Panc1 (cell line): ENCODE results near the gene PDHB. TPM values are rescaled to one million over a fixed set of nuclear protein-coding genes. Genes with fewer than 3 reads are reported as not detected.

ENCODE experiments used
- ATAC-seq: fragments of 200-7000 bp; cut with Tn5 transposase; 2 replicates; pipeline ENCODE4 v1.9.1; 2020; ENCODE audit warnings: mild to moderate bottlenecking, moderate library complexity
- BruUV-seq: library from RNA; stranded (reverse); fragments of 400-500 nt; replicated peaks from 2 replicates; lab custom pipeline; 2021; lab: Mats Ljungman, UMichigan
- CTCF ChIA-PET: fragments of 300-600 bp; sonication (Branson Sonifier 250); formaldehyde crosslinking; loops from one replicate; lab custom pipeline; 2022; ENCODE audit warnings: antibody characterized with exemption; lab: Charles Lee
- POLR2A ChIA-PET: fragments of 300-600 bp; sonication (Branson Sonifier 250); formaldehyde crosslinking; loops from one replicate; lab custom pipeline; 2022; ENCODE audit warnings: antibody characterized with exemption; lab: Charles Lee
- DNase-seq: peaks from one replicate; pipeline ENCODE4 v3.0.0-alpha.2; 2010; ENCODE audit warnings: low read depth, low spot score
- H3K27ac ChIP-seq: 2 replicates; pipeline ENCODE4 v1.5.1; 2011; ENCODE audit warnings: mild to moderate bottlenecking, low read length, inconsistent platforms
- H3K27me3 ChIP-seq: fragments of 200-500 bp; sonication (Bioruptor generic); 2 replicates; pipeline ENCODE4 v1.6.0; 2014; ENCODE audit warnings: low read length, inconsistent platforms; ENCODE audit not compliant: control insufficient read depth, insufficient read depth
- H3K36me3 ChIP-seq: fragments of 200-500 bp; sonication (Bioruptor generic); 2 replicates; pipeline ENCODE4 v1.5.1; 2014; ENCODE audit warnings: inconsistent platforms, mild to moderate bottlenecking, low read length, moderate library complexity; ENCODE audit not compliant: control insufficient read depth, insufficient read depth
- H3K4me1 ChIP-seq: 2 replicates; pipeline ENCODE4 v1.5.1; 2011; ENCODE audit warnings: inconsistent platforms, mild to moderate bottlenecking, low read length, moderate library complexity; ENCODE audit not compliant: control insufficient read depth, insufficient read depth
- H3K4me3 ChIP-seq, 2 experiments: 2 replicates each; pipeline ENCODE4 v1.5.1; 2011 to 2012; ENCODE audit warnings: low read depth in 2 of 2, low read length in 2 of 2, mild to moderate bottlenecking in 2 of 2, inconsistent platforms in 1 of 2, moderate library complexity in 1 of 2
- H3K9me3 ChIP-seq: fragments of 200-500 bp; sonication (Bioruptor generic); 2 replicates; pipeline ENCODE4 v1.5.1; 2014; ENCODE audit warnings: low read depth, mild to moderate bottlenecking, inconsistent platforms, low read length, moderate library complexity; ENCODE audit not compliant: control insufficient read depth, insufficient read depth
- POLR2AphosphoS5 ChIP-seq: IDR thresholded peaks from 2 replicates; pipeline ENCODE4 v1.6.1; 2012; ENCODE audit warnings: mild to moderate bottlenecking, low read depth, low read length, moderate library complexity
- SIN3A ChIP-seq: IDR thresholded peaks from 2 replicates; pipeline ENCODE4 v1.6.1; 2012; ENCODE audit warnings: low read depth, mild to moderate bottlenecking, low read length, moderate library complexity, borderline replicate concordance; ENCODE audit not compliant: insufficient read depth
- TCF7L2 ChIP-seq: IDR thresholded peaks from 2 replicates; pipeline ENCODE4 v1.6.1; 2011; ENCODE audit warnings: mild to moderate bottlenecking, low read depth, low read length, inconsistent platforms
- in situ Hi-C: cut with HindIII; loops from 2 replicates; pipeline ENCODE4 v1.10.0; 2016; ENCODE audit warnings: low sequenced_read_pairs, low pct_unique_long_range_greater_than_20kb
- intact Hi-C: fragments of 100-400 bp; cut with micrococcal nuclease; formaldehyde crosslinking; loops from one replicate; pipeline ENCODE4 v1.10.0; 2022; ENCODE audit not compliant: unreplicated experiment
- total RNA-seq: library from RNA; stranded (reverse); gene quantifications from one replicate; pipeline ENCODE4 v1.2.1, GENCODE V29; 2021; ENCODE audit not compliant: unreplicated experiment
- TF ChIP-seq, protein P1 (sequence below): fragments of 450-650 bp; IDR thresholded peaks from 2 replicates; pipeline ENCODE4 v1.5.1; 2017; ENCODE audit warnings: mild to moderate bottlenecking
- TF ChIP-seq, protein P2 (sequence below), 2 experiments: IDR thresholded peaks; 2 replicates each; pipeline ENCODE4 v1.6.1; 2011 to 2012; ENCODE audit warnings: low read depth in 2 of 2, control low read depth in 1 of 2, low read length in 1 of 2, mild to moderate bottlenecking in 1 of 2, moderate library complexity in 1 of 2; ENCODE audit not compliant: insufficient read depth in 1 of 2

The PDHB gene
- total RNA-seq, 1 experiment from 2014 or later, result 66.6 TPM

GRCh38 chr3:58480309-58480708 is 46.7 kb upstream of the PDHB start:
- TF ChIP-seq POLR2AphosphoS5 (no peak), TCF7L2 (no peak), SIN3A (no peak)
- TF ChIP-seq, protein P1, sequence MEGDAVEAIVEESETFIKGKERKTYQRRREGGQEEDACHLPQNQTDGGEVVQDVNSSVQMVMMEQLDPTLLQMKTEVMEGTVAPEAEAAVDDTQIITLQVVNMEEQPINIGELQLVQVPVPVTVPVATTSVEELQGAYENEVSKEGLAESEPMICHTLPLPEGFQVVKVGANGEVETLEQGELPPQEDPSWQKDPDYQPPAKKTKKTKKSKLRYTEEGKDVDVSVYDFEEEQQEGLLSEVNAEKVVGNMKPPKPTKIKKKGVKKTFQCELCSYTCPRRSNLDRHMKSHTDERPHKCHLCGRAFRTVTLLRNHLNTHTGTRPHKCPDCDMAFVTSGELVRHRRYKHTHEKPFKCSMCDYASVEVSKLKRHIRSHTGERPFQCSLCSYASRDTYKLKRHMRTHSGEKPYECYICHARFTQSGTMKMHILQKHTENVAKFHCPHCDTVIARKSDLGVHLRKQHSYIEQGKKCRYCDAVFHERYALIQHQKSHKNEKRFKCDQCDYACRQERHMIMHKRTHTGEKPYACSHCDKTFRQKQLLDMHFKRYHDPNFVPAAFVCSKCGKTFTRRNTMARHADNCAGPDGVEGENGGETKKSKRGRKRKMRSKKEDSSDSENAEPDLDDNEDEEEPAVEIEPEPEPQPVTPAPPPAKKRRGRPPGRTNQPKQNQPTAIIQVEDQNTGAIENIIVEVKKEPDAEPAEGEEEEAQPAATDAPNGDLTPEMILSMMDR, result no peak
- TF ChIP-seq, protein P2, sequence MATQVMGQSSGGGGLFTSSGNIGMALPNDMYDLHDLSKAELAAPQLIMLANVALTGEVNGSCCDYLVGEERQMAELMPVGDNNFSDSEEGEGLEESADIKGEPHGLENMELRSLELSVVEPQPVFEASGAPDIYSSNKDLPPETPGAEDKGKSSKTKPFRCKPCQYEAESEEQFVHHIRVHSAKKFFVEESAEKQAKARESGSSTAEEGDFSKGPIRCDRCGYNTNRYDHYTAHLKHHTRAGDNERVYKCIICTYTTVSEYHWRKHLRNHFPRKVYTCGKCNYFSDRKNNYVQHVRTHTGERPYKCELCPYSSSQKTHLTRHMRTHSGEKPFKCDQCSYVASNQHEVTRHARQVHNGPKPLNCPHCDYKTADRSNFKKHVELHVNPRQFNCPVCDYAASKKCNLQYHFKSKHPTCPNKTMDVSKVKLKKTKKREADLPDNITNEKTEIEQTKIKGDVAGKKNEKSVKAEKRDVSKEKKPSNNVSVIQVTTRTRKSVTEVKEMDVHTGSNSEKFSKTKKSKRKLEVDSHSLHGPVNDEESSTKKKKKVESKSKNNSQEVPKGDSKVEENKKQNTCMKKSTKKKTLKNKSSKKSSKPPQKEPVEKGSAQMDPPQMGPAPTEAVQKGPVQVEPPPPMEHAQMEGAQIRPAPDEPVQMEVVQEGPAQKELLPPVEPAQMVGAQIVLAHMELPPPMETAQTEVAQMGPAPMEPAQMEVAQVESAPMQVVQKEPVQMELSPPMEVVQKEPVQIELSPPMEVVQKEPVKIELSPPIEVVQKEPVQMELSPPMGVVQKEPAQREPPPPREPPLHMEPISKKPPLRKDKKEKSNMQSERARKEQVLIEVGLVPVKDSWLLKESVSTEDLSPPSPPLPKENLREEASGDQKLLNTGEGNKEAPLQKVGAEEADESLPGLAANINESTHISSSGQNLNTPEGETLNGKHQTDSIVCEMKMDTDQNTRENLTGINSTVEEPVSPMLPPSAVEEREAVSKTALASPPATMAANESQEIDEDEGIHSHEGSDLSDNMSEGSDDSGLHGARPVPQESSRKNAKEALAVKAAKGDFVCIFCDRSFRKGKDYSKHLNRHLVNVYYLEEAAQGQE (IDR thresholded peaks at IDR 0.05; ENCODE audit: insufficient read depth in 1 of 2, low read depth in 2 of 2, low read length in 1 of 2), result no peak
- Histone ChIP-seq H3K4me1 (peaks cover 3% of the 10 kb centered on the region; the same call in 1 of the 2 replicates), H3K27me3 (no peaks in the 10 kb centered on the region), H3K9me3 (no peaks in the 10 kb centered on the region), H3K27ac (no peak overlapping the region), H3K4me3 (no peak overlapping the region), H3K36me3 (no peaks in the 10 kb centered on the region)
- intact Hi-C loops (no loop called here), in situ Hi-C loops (no loop called here)
- POLR2A ChIA-PET, result no interaction called here
- no TSS peak for BruUV-seq
- no peak for DNase-seq
- no peak for ATAC-seq
- CTCF ChIA-PET, result no interaction called here

- ChIA-PET POLR2A (no interaction called here), CTCF (no interaction called here)
- Histone ChIP-seq H3K27me3 (no peaks in the 10 kb centered on the region), H3K4me3 (no peak overlapping the region), H3K9me3 (no peaks in the 10 kb centered on the region), H3K4me1 (peaks cover 7% of the 10 kb centered on the region; the same call in 1 of the 2 replicates), H3K27ac (peak overlapping the region; percentile 29; the same call in 1 of the 2 replicates), H3K36me3 (no peaks in the 10 kb centered on the region)
- ATAC-seq (no peak), DNase-seq (no peak)
- no TSS peak for BruUV-seq
- TF ChIP-seq SIN3A (no peak), POLR2AphosphoS5 (no peak)
- TF ChIP-seq, protein P2 (IDR thresholded peaks at IDR 0.05; ENCODE audit: insufficient read depth in 1 of 2, low read depth in 2 of 2, low read length in 1 of 2), result no peak
- TF ChIP-seq, protein P1, result no peak
- intact Hi-C loops, result no loop called here
- in situ Hi-C loops, result no loop called here
Measured at GRCh38 chr3:58478781-58479180, 45.1 kb upstream of the PDHB start.
